ENCODE results near the gene SAP30L. TPM values are rescaled to one million over a fixed set of nuclear protein-coding genes. Genes with fewer than 3 reads are reported as not detected.
A peak's percentile ranks its signal among the peaks of the same experiment; 100 is the strongest.

SAP30L gene
- total RNA-seq, 1 donor from 2014 or later = 44.4 TPM

GRCh38 chr5:154472871-154473580, 27.2 kb downstream of the SAP30L start:
- intact Hi-C loops (cut with micrococcal nuclease) = loop anchor here (5.0 kb wide), 1 partner anchor 1254 kb away; no protein-coding TSS in a partner anchor
- Mint-ChIP-seq H3K4me1 (ENCODE audit: low read depth) (peaks cover 32% of the 10 kb centered on the region), H3K4me3 (peak overlapping the region; percentile 26), H3K9me3 (no peaks in the 10 kb centered on the region), H3K27ac (peak overlapping the region; percentile 43), H3K36me3 (ENCODE audit: low read depth) (peaks cover 10% of the 10 kb centered on the region), H3K27me3 (ENCODE audit: insufficient read depth) (peaks cover 86% of the 10 kb centered on the region)
- DNase-seq (ENCODE audit: low spot score) = no peak

GRCh38 chr5:154473581-154474283, 27.9 kb downstream of the SAP30L start:
- Mint-ChIP-seq H3K27me3 (ENCODE audit: insufficient read depth) (peaks cover 86% of the 10 kb centered on the region), H3K36me3 (ENCODE audit: low read depth) (peaks cover 10% of the 10 kb centered on the region), H3K4me1 (ENCODE audit: low read depth) (peaks cover 32% of the 10 kb centered on the region), H3K9me3 (no peaks in the 10 kb centered on the region), H3K27ac (peak overlapping the region; percentile 83), H3K4me3 (no peak overlapping the region)
- intact Hi-C loops (cut with micrococcal nuclease) = loop anchor here (1.0 to 5.0 kb wide), 2 partner anchors 10 to 1254 kb away; no protein-coding TSS in a partner anchor
- no peak for DNase-seq (ENCODE audit: low spot score)

- Mint-ChIP-seq H3K36me3 (ENCODE audit: low read depth) (peaks cover 10% of the 10 kb centered on the region), H3K9me3 (no peaks in the 10 kb centered on the region), H3K4me1 (ENCODE audit: low read depth) (peaks cover 37% of the 10 kb centered on the region), H3K27me3 (ENCODE audit: insufficient read depth) (peaks cover 87% of the 10 kb centered on the region), H3K27ac (peak overlapping the region; percentile 83), H3K4me3 (no peak overlapping the region)
- no peak for DNase-seq (ENCODE audit: low spot score)
- intact Hi-C loops (cut with micrococcal nuclease) = loop anchor here (1.0 to 5.0 kb wide), 3 partner anchors 9 to 1253 kb away; no protein-coding TSS in a partner anchor
Observed at GRCh38 chr5:154474396-154475334, 28.9 kb downstream of the SAP30L start.

GRCh38 chr5:154475591-154476353, 30.0 kb downstream of the SAP30L start:
- Mint-ChIP-seq H3K36me3 (ENCODE audit: low read depth) (peaks cover 10% of the 10 kb centered on the region), H3K27ac (peak overlapping the region; percentile 86), H3K4me1 (ENCODE audit: low read depth) (peaks cover 37% of the 10 kb centered on the region), H3K4me3 (no peak overlapping the region), H3K27me3 (ENCODE audit: insufficient read depth) (peaks cover 85% of the 10 kb centered on the region), H3K9me3 (no peaks in the 10 kb centered on the region)
- DNase-seq (ENCODE audit: low spot score) = no peak
- intact Hi-C loops (cut with micrococcal nuclease) = loop anchor here (1.0 kb wide), 1 partner anchor 11 kb away; no protein-coding TSS in a partner anchor

GRCh38 chr5:154476354-154477205, 30.8 kb downstream of the SAP30L start:
- Mint-ChIP-seq H3K27ac (peak overlapping the region; percentile 86), H3K36me3 (ENCODE audit: low read depth) (peaks cover 10% of the 10 kb centered on the region), H3K4me1 (ENCODE audit: low read depth) (peaks cover 37% of the 10 kb centered on the region), H3K9me3 (no peaks in the 10 kb centered on the region), H3K4me3 (no peak overlapping the region), H3K27me3 (ENCODE audit: insufficient read depth) (peaks cover 85% of the 10 kb centered on the region)
- intact Hi-C loops (cut with micrococcal nuclease) = no loop called here
- no peak for DNase-seq (ENCODE audit: low spot score)

GRCh38 chr5:154477382-154478223, 31.8 kb downstream of the SAP30L start:
- Mint-ChIP-seq H3K27ac (peak overlapping the region; percentile 80), H3K4me3 (peak overlapping the region; percentile 32), H3K36me3 (ENCODE audit: low read depth) (peaks cover 10% of the 10 kb centered on the region), H3K27me3 (ENCODE audit: insufficient read depth) (peaks cover 88% of the 10 kb centered on the region), H3K9me3 (no peaks in the 10 kb centered on the region), H3K4me1 (ENCODE audit: low read depth) (peaks cover 38% of the 10 kb centered on the region)
- intact Hi-C loops (cut with micrococcal nuclease) = no loop called here
- DNase-seq (ENCODE audit: low spot score) = no peak

GRCh38 chr5:154478224-154478565, 32.4 kb downstream of the SAP30L start, which contains the start of gene HAND1:
Gene HAND1 (minus strand): TSS chr5:154478227. CDS start chr5:154478008, 219 bp downstream.
- H3K4me1 Mint-ChIP-seq (ENCODE audit: low read depth) = peaks cover 41% of the 10 kb centered on the region
- H3K27ac Mint-ChIP-seq = peak within 1 kb of the TSS; percentile 80
- intact Hi-C loops (cut with micrococcal nuclease) = no loop called here
- H3K4me3 Mint-ChIP-seq = peak within 1 kb of the TSS; percentile 32
- H3K36me3 Mint-ChIP-seq (ENCODE audit: low read depth) = peaks cover 8% of the 10 kb centered on the region
- H3K9me3 Mint-ChIP-seq = no peaks in the 10 kb centered on the region
- DNase-seq (ENCODE audit: low spot score) = no peak
- H3K27me3 Mint-ChIP-seq (ENCODE audit: insufficient read depth) = peaks cover 88% of the 10 kb centered on the region

- intact Hi-C loops (cut with micrococcal nuclease) = no loop called here
- no peak for DNase-seq (ENCODE audit: low spot score)
- no peaks in the 10 kb centered on the region for H3K9me3 Mint-ChIP-seq
- H3K4me3 Mint-ChIP-seq = no peak overlapping the region
- H3K4me1 Mint-ChIP-seq (ENCODE audit: low read depth) = peaks cover 40% of the 10 kb centered on the region
- H3K27me3 Mint-ChIP-seq (ENCODE audit: insufficient read depth) = peaks cover 88% of the 10 kb centered on the region
- H3K27ac Mint-ChIP-seq = no peak overlapping the region
- H3K36me3 Mint-ChIP-seq (ENCODE audit: low read depth) = peaks cover 8% of the 10 kb centered on the region
Observed at GRCh38 chr5:154478752-154479159, 33.0 kb downstream of the SAP30L start.

GRCh38 chr5:154479160-154479943, 33.6 kb downstream of the SAP30L start:
- peaks cover 88% of the 10 kb centered on the region for H3K27me3 Mint-ChIP-seq (ENCODE audit: insufficient read depth)
- H3K36me3 Mint-ChIP-seq (ENCODE audit: low read depth) = peaks cover 8% of the 10 kb centered on the region
- intact Hi-C loops (cut with micrococcal nuclease) = no loop called here
- no peak for DNase-seq (ENCODE audit: low spot score)
- H3K27ac Mint-ChIP-seq = peak overlapping the region; percentile 87
- H3K9me3 Mint-ChIP-seq = no peaks in the 10 kb centered on the region
- H3K4me1 Mint-ChIP-seq (ENCODE audit: low read depth) = peaks cover 38% of the 10 kb centered on the region
- no peak overlapping the region for H3K4me3 Mint-ChIP-seq

GRCh38 chr5:154479944-154480750, 34.4 kb downstream of the SAP30L start:
- Mint-ChIP-seq H3K9me3 (no peaks in the 10 kb centered on the region), H3K4me3 (no peak overlapping the region), H3K27ac (peak overlapping the region; percentile 87), H3K36me3 (ENCODE audit: low read depth) (peaks cover 4% of the 10 kb centered on the region), H3K4me1 (ENCODE audit: low read depth) (peaks cover 30% of the 10 kb centered on the region), H3K27me3 (ENCODE audit: insufficient read depth) (peaks cover 88% of the 10 kb centered on the region)
- intact Hi-C loops (cut with micrococcal nuclease) = no loop called here
- DNase-seq (ENCODE audit: low spot score) = no peak
